OCI-LY3 (cell line): ENCODE measurements around the gene MLPH.

ENCODE experiments used
- H2AFZ ChIP-seq: fragments of 200-600, 300-600 bp; shearing (Covaris generic); 2 replicates; pipeline ENCODE4 v1.6.0; 2014; ENCODE audit warnings: antibody characterized with exemption, low read depth, low read length
- H3K27ac ChIP-seq: fragments of 200-600, 300-600 bp; sonication (generic); 2 replicates; pipeline ENCODE4 v1.5.1; 2014; ENCODE audit warnings: mild to moderate bottlenecking, low read length, moderate library complexity, mixed read lengths
- H3K27me3 ChIP-seq: fragments of 200-600, 300-600 bp; sonication (generic); 2 replicates; pipeline ENCODE4 v1.6.1; 2014; ENCODE audit warnings: low read depth, low read length, mixed read lengths
- H3K36me3 ChIP-seq: fragments of 200-600, 300-600 bp; sonication (generic); replicated peaks from 2 replicates; pipeline ENCODE3; 2014; ENCODE audit warnings: low read depth, low read length, mixed read lengths
- H3K4me1 ChIP-seq: fragments of 300-600, 200-600 bp; sonication (generic); 2 replicates; pipeline ENCODE4 v1.6.1; 2014; ENCODE audit warnings: low read length, mixed read lengths
- H3K4me2 ChIP-seq: fragments of 200-600, 300-600 bp; sonication (generic); 2 replicates; pipeline ENCODE4 v1.6.1; 2014; ENCODE audit warnings: low read length, mixed read lengths
- H3K4me3 ChIP-seq: fragments of 300-600, 200-600 bp; sonication (generic); 2 replicates; pipeline ENCODE4 v1.5.1; 2014; ENCODE audit warnings: antibody characterized with exemption, mild to moderate bottlenecking, low read length, moderate library complexity
- H3K79me2 ChIP-seq: fragments of 300-600, 200-600 bp; shearing (Covaris generic); 2 replicates; pipeline ENCODE4 v1.6.1; 2014; ENCODE audit warnings: mild to moderate bottlenecking, low read length, mixed read lengths
- H3K9ac ChIP-seq: fragments of 300-600, 200-600 bp; shearing (Covaris generic); 2 replicates; pipeline ENCODE4 v1.6.0; 2014; ENCODE audit warnings: mild to moderate bottlenecking, low read length, moderate library complexity
- H3K9me3 ChIP-seq: fragments of 200-600, 300-600 bp; shearing (Covaris generic); 2 replicates; pipeline ENCODE4 v1.6.1; 2014; ENCODE audit warnings: low read length, mixed read lengths; ENCODE audit not compliant: insufficient read depth
- H4K20me1 ChIP-seq: fragments of 200-600, 300-600 bp; sonication (generic); 2 replicates; pipeline ENCODE4 v1.6.1; 2016; ENCODE audit warnings: low read length, mixed read lengths; ENCODE audit not compliant: insufficient read depth
- EZH2phosphoT487 ChIP-seq: fragments of 200-600 bp; shearing (Covaris generic); IDR thresholded peaks from 2 replicates; pipeline ENCODE4 v1.6.1; 2018; ENCODE audit warnings: antibody characterized with exemption, mixed run types, low read depth
- TF ChIP-seq, protein P1 (sequence below): fragments of 200-600, 300-600 bp; sonication (generic); IDR thresholded peaks from 2 replicates; pipeline ENCODE4 v1.5.1; 2014; ENCODE audit warnings: antibody characterized with exemption, low read length, low read depth

Gene MLPH

DNA sequence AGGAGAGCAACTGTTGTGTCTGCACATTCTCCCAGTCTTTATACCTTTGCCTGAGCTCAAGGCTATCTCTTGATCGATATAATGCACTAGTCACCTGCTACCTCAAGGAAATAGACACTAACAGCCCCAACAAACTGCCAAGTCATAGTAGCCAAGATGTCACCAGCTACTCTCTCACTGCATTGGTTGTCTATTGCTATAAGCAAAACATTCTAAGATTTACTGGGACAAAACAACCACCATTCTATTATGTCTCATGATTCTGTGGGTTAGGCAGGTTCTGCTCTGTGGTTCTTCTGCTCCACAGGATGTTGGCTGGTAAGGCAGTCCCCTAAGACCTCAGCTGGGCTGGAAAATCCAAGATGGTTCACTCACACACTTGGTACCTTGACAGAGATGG is 28.5 kb upstream of the MLPH start:
- Histone ChIP-seq H3K4me1 (peaks cover 28% of the 10 kb centered on the region), H3K27me3 (no peaks in the 10 kb centered on the region), H3K4me3 (no peak overlapping the region), H3K36me3 (no peaks in the 10 kb centered on the region), H3K9ac (no peak overlapping the region), H2AFZ (no peak overlapping the region), H3K9me3 (no peaks in the 10 kb centered on the region), H3K4me2 (no peak overlapping the region), H4K20me1 (no peaks in the 10 kb centered on the region), H3K79me2 (no peaks in the 10 kb centered on the region), H3K27ac (no peak overlapping the region)
- TF ChIP-seq EZH2phosphoT487, result no peak
- TF ChIP-seq, protein P1, sequence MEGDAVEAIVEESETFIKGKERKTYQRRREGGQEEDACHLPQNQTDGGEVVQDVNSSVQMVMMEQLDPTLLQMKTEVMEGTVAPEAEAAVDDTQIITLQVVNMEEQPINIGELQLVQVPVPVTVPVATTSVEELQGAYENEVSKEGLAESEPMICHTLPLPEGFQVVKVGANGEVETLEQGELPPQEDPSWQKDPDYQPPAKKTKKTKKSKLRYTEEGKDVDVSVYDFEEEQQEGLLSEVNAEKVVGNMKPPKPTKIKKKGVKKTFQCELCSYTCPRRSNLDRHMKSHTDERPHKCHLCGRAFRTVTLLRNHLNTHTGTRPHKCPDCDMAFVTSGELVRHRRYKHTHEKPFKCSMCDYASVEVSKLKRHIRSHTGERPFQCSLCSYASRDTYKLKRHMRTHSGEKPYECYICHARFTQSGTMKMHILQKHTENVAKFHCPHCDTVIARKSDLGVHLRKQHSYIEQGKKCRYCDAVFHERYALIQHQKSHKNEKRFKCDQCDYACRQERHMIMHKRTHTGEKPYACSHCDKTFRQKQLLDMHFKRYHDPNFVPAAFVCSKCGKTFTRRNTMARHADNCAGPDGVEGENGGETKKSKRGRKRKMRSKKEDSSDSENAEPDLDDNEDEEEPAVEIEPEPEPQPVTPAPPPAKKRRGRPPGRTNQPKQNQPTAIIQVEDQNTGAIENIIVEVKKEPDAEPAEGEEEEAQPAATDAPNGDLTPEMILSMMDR, result no peak

DNA sequence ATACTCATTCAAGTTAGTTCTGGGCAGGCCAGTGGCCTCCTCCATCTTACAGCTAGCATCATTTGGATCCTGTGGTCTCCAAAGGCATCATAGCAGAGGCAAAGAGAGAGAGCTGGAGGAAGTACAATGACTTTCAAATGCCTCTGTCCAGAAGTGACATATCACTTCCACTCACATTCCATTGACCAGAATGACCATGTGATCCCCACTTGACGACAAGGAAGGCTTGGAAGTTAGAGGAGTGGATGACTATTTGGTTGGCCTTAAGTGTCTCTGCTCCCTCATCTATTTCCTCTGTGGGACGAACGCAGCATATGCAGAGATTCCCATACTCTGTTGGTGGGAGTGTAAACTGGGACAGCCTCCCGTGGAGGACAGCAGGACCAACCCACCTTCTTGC is 27.8 kb upstream of the MLPH start:
- no peak overlapping the region for H3K4me2 ChIP-seq
- H4K20me1 ChIP-seq, result no peaks in the 10 kb centered on the region
- H3K4me1 ChIP-seq, result peaks cover 27% of the 10 kb centered on the region
- no peak overlapping the region for H3K27ac ChIP-seq
- TF ChIP-seq, protein P1, result no peak
- no peak for TF ChIP-seq EZH2phosphoT487
- no peak overlapping the region for H3K9ac ChIP-seq
- H3K36me3 ChIP-seq, result no peaks in the 10 kb centered on the region
- no peak overlapping the region for H2AFZ ChIP-seq
- H3K79me2 ChIP-seq, result no peaks in the 10 kb centered on the region
- no peaks in the 10 kb centered on the region for H3K27me3 ChIP-seq
- H3K9me3 ChIP-seq, result no peaks in the 10 kb centered on the region
- H3K4me3 ChIP-seq, result no peak overlapping the region

DNA sequence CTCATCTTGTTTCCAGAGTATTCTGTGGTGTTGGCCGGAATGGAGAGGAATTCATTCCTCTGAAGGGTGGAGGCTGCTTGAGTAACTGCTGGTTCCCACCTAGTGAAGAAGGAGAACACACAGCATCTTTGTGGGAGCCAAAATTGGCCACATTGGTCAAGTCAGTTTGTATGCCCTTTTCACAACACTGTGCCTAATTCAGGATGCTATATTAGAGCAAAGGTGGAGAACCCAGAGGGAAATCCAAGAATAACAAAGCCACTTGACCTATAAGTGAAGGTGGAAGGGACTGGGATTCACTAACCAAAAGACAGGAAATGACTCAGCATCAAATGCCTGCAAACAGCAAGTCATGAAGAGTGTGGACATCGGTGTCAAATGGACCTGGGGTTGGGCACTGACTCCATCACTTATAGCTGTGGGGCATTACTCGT is 27.3 kb upstream of the MLPH start:
- TF ChIP-seq EZH2phosphoT487, result no peak
- TF ChIP-seq, protein P1, result no peak
- peaks cover 26% of the 10 kb centered on the region for H3K4me1 ChIP-seq
- H3K4me3 ChIP-seq, result no peak overlapping the region
- H3K4me2 ChIP-seq, result no peak overlapping the region
- H4K20me1 ChIP-seq, result no peaks in the 10 kb centered on the region
- no peaks in the 10 kb centered on the region for H3K79me2 ChIP-seq
- H3K9ac ChIP-seq, result no peak overlapping the region
- H3K9me3 ChIP-seq, result no peaks in the 10 kb centered on the region
- H3K27me3 ChIP-seq, result no peaks in the 10 kb centered on the region
- H3K27ac ChIP-seq, result no peak overlapping the region
- H3K36me3 ChIP-seq, result no peaks in the 10 kb centered on the region
- no peak overlapping the region for H2AFZ ChIP-seq

DNA sequence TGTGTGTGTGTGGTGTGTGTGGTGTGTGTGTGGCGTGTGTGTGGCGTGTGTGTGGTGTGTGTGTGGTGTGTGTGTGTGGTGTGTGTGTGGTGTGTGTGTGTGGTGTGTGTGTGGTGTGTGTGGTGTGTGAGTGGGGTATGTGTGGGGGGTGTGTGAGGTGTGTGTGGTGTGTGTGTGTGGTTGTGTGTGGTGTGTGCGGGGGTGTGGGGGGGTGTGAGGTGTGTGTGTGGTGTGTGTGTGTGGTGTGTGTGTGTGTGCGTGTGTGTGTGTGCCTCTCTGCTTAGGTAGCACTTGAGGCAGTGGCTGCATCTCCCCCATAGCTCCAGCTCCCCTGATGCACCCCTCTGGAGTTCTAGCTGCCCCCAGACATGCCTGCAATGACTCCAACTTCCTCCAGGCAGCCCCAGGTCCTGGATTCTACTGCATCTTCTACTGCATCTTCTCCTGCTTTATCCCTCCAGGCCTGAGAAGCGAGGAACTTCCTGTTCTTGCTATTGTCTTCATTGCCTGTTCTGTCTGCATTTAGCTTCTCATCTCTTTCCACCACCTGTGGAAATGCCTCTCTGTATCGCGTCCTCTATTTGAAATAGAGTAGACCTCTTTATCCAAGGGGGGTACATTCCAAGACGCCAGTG is 22.2 kb upstream of the MLPH start:
- Histone ChIP-seq H3K9ac (no peak overlapping the region), H2AFZ (no peak overlapping the region)

More for the DNA sequence above, 22.2 kb upstream of the MLPH start:
- no peaks in the 10 kb centered on the region for H3K79me2 ChIP-seq
- no peaks in the 10 kb centered on the region for H3K9me3 ChIP-seq
- H4K20me1 ChIP-seq, result no peaks in the 10 kb centered on the region
- H3K4me3 ChIP-seq, result no peak overlapping the region
- H3K4me1 ChIP-seq, result no peaks in the 10 kb centered on the region
- no peaks in the 10 kb centered on the region for H3K27me3 ChIP-seq
- H3K4me2 ChIP-seq, result no peak overlapping the region
- TF ChIP-seq, protein P1, result no peak
- no peak for TF ChIP-seq EZH2phosphoT487
- H3K36me3 ChIP-seq, result no peaks in the 10 kb centered on the region
- H3K27ac ChIP-seq, result no peak overlapping the region
